Umbilical cord (tissue), 2 donors: ENCODE data around the gene LRRC36. TPM values are rescaled to one million over a fixed set of nuclear protein-coding genes. Genes with fewer than 3 reads are reported as not detected.
A peak's percentile ranks its signal among the peaks of the same experiment; 100 is the strongest.
"Not testable (repeated sequence)": the region's sequence is repeated elsewhere in the genome, so short reads cannot be mapped to it uniquely, and the experiment has no call there.

Experiments
- DNase-seq: peaks from one replicate; pipeline ENCODE4 v3.0.0-alpha.2; 2015; ENCODE audit warnings: low spot score
- total RNA-seq: library from RNA; depleted of rRNA; stranded (reverse); fragments of >200 nt; gene quantifications from one replicate; pipeline ENCODE4 v1.2.3, GENCODE V29; 2014; ENCODE audit warnings: low replicate concordance; ENCODE audit not compliant: insufficient read depth

Gene LRRC36
- total RNA-seq, 1 donor from 2014 or later, result 1.9 TPM

DNA sequence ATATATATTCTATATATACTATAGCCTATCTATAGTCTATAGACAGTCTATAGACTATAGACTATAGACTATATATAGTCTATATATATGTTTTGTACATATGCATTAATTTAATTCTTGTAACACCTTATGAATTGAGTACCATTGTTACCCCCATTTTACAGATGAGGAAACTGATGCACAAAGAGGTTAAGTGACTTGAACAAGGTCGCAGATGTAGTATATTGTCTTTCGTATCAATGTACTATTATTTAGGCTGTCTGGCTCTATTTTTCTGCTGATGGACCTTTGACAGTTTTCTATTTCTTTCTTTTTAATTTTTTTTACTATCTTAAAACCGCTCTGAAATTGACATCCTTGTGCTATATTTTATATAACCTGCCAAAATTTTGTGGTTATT, 14.6 kb downstream of the LRRC36 start:
- DNase-seq, result no peak

DNA sequence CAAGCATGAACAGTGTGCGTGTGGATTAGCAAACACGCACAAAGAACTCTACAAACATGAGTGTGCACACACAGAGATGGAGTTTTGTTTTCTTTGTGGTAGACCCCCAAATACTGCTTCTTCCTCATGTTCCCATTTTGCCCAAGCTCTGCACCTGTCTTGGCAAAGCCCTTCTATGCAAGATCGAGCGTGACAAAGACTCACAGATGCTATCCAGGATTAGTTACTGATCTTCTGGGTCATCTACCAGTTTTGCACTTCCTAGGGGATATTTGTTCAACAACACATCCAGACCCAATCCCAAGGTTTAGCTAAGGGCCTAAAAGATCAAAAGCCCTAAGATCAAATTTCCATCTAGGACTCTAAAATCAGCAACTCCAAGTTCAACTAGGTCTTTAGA, 16.0 kb downstream of the LRRC36 start:
- DNase-seq, result no peak

DNA sequence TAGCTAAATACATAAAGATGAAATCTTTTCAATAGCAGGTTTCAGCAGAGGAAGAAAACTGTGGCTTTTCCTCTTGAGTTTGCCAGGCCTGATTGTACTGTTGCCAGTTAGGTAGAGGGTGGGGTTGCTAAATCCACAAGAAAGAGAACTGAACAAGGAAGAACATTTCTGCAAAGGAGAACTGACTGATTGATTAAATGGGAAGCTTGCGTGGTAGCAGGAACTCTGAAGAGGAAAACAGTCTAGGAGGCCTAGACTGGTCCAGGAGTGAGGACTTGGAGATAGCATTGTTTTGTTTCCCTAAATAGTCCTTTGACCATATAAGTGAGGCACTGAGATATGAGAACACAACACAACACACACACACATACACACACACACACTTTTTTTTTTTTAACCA, 18.8 kb downstream of the LRRC36 start:
- no peak for DNase-seq

DNA sequence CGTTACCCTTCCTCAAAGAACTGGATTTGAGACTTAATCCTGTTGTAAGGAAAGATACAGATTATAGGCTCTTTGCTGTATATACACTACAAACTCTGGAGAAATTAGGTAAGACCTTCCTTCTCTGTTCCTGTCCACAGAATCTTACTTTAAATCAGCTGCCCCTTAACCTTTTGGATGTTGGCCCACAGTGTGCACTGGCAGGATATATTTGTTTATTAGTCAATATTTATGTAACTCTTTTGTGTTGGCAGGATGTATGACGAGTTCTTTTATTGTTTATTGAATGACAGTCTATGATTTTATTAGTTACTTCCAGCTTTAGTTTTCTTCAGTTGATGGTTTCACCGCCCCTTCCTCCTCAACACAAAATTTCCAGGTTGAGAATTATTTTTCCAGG, 19.7 kb downstream of the LRRC36 start:
- DNase-seq, result no peak

DNA sequence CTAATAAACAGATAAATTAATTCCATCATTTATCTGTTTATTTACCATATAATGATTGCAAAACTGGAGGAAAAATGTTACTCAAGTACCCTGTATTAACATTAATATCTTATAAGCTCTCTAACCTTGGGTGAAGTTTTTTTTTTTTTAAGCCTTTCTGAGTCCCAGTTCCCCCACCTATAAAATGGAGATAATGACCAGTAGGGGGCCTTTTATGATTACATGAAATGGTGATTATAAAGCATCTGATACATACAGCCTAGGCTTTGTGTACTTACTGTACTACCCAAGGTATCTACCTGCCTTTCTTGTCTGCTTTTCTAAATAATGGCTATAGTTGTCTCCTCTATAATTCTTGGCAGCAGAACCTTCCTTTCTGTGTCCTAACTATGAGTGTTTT, 22.6 kb downstream of the LRRC36 start:
- no peak for DNase-seq

DNA sequence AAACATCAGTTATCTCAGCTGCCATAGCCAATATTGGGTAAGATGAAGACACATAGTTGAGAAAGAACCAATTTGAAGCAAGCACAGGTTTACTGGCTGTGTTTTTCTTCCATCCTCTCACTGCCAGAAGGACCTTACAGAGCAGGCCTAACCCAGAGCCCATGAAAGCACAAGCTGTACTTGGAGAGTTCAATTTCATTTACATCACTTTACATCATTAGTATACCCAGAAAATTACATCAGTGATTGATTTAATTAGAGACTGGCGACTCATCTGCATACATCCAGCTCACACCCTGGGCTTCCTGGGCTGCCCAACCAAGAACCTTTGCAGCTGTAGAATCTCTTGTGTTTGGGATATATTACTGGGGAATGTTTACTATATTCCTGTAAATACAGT, 23.7 kb downstream of the LRRC36 start:
- DNase-seq, result no peak

DNA sequence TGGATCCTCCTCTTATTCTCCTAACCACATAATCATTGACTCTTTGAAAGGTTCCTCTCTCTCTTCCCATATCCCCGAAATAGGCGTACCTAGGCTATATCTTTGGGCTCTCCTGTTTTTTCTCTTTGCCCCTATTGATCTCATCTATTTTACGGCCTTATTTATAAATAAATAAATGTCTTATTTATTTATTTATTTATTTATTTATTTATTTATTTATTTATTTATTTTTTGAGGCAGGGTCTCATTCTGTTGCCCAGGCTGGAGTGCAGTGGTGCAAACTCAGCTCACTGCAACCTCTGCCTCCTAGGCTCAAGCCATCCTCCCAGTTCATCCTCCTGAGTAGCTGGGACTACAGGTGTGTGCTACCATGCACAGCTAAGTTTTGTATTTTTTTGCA, 25.8 kb downstream of the LRRC36 start:
- DNase-seq, result not testable (repeated sequence)

DNA sequence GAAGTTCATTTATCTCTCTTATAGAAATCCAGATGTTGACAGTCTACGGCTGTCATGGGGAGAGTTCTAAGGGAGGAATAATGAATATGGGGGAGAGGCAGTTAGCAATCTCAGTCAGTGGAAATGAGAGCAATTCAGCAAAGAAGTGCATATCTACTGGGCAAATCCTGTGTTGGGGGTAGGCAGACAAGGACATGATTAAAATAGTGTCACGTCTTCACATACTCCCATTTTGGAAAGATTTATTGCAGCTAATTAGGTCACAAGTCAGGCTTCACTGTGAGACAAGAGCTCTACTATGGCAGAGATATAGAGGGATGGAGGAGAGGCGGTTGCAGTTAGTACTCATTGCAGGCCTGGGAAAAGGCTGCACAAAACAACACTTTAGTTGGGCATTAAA, 29.8 kb downstream of the LRRC36 start:
- DNase-seq, result no peak

DNA sequence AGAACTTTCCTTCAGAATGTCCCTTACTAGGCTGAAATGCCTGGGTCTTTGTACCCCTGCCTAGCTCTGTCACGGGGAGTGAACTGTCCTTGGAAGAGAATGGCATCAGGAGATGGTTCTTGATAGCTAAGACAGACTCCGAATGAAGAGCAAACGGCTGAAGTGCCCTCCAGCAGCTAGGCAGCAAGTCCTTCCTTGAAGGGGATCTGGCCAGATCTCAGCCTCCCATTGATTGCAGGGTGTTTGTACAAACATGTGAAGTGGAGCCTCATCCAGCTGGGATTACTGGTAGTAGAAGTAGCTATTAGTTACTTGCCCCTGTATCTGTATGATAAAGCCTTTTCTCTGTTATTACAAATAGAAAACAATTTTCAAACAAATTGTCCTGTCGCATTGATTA, 30.9 kb downstream of the LRRC36 start:
- no peak for DNase-seq

DNA sequence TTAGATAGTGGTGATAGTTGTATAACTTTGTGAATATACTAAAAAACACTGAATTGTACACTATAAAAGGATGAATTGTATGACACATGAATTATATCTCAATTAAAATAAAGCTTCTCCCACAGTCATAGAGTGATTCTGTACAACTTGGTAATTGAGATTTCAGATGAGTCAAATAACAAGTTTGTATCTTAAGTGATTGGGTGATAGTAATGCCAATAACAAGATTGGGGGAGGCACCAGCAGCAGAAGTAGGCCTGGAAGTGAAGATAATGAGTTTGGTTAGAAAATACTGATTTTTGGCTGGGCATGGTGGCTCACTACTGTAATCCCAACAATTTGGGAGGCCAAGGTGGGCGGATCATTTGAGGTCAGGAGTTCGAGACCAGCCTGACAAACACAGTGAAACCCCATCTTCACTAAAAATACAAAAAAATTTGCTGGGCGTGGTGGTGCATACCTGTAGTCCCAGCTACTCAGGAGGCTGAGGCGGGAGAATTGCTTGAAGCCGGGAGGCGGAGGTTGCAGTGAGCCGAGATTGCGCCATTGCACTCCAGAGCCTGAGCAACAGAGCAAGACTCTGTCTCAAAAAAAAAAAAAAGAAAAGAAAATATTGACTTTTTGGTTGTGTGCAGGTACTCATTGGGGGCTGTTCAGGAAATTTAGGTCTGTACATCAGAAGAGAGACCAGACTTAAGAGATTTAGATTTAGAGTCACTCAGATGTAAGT, 33.1 kb downstream of the LRRC36 start:
- not testable (repeated sequence) for DNase-seq

DNA sequence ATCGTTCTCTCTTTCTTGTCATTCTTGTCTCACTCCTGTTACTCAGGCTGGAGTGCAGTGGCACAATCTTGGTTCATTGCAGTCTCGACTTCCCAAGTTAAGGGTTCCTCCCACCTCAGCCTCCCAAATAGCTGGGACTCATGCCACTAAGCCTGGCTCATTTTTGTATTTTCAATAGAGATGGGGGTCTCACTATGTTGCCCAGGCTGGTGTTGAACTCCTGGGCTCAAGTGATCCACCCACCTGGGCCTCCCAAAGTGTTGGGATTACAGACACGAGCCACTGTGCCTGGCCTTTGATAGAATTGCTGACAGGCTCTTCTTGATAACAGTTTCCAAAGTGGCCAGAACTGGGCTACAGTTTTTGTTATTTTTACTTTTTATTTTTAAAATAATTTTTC, 34.4 kb downstream of the LRRC36 start:
- no peak for DNase-seq

DNA sequence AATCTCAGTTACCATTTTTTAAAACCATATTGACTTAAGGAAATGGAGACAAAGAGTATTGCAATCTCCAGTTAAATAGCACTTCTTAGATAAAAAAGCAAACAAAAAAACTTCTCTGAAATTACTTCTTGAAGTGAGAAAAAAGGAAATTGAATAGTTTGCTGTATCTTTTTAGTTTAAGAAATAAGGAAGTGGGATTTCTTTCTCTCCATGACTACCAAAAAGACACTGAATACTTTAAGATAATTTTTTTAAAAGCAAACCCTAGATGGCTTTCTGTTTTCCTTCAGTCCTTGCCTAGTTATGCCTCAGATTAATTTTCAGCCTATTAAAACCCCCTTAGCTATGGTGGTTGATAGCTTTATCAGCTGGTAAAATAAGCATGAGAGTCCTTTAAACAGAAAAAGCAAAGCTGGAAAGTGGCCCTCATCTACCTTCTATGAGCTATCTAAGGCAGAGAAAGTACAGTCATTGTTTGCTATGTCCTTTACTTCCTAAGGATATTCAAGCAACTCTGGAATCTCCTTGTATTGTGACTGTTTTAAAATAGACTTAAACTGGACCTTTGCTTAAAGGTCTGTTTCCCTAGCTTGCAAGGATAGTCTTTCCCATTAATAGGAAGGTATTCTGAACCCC, 38.1 kb downstream of the LRRC36 start:
- DNase-seq, result peak; percentile 8

DNA sequence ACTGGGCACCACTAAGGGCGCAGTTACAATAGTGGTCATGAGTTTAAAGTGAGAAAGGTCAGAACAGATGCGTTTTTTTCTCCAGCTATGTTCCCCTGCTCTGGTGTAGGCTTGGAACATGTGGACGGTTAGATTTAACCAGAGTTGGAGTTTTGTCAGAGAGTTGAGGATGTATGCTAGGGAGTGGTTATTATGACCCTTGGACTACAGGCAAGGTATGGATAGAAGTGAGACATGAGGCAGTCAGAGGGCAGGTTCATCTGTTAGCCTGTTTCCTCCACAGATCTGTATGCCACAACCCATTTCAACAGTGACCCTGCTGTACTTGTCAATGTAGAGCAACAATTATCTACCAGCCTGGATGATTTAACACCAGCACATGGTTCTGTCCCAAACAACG, 44.0 kb downstream of the LRRC36 start:
- DNase-seq, result no peak

DNA sequence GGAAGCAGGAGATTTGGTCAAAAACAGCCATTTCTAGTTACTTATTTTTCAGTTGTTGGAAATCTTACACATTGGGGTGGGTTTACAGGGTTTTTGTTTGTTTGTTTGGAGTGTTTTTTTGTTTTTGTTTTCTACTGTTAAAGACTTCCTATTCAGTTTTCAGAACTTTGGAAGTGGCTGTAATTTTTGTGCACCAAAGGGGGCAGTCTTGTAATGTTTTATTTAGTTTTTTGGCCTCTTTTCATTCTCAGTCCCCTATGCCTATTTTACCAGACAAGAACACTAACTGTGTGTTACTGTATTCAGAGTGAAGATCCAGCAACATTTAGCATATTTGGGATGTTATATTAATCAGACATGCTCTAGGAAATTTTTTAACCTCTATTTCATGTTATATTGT, 46.0 kb downstream of the LRRC36 start:
- DNase-seq, result peak; percentile 46

DNA sequence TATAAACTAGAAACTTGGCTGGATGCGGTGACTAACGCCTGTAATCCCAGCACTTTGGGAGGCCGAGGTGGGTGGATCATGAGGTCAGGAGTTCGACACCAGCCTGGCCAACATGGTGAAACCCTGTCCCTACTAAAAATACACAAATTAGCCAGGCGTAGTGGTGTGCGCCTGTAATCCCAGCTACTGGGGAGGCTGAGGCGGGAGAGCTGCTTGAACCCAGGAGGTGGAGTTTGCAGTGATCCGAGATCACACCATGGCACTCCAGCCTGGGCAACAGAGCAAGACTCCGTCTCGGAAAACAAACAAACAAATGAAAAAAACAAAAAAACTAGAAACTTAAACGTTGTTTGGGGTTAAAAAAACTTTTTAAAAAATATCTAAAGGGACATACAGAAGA, 49.4 kb downstream of the LRRC36 start:
- not testable (repeated sequence) for DNase-seq

DNA sequence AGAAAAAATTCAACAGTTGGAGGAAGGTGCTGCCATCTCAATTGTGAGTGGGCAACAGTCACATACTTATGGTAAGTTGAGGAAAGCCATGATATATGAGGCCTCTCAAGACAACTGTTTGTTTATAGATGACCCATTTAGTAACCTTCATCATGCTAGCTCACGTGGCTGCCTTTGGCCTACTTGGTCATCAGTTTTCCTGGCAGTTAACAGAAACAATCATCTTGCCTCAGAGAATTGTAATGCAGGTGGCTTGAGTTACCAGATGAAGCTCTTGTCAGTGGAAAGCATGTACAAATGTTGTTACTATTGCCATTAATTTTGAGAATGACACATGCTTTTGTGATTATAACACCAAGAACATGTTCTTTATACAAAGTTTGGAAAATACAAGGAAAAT, 52.0 kb downstream of the LRRC36 start:
- no peak for DNase-seq

DNA sequence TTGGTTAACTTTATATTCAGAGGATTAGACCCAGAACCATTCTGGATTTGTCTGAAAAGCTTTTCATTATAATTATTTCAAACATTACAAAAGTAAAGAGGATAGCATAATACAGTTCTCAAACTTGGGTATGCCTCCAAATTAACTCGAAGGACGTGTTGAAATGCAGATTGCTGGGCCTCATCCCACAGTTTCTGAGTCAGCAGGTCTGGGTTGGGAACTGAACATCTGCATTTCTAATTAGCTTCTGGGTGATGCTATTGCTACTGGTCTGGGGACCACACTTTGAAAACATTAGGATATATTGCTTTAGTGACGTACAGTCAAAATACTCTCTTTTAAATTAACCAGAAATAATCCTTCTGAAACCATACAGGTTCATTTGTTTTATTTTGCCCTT, 56.7 kb downstream of the LRRC36 start:
- DNase-seq, result no peak

DNA sequence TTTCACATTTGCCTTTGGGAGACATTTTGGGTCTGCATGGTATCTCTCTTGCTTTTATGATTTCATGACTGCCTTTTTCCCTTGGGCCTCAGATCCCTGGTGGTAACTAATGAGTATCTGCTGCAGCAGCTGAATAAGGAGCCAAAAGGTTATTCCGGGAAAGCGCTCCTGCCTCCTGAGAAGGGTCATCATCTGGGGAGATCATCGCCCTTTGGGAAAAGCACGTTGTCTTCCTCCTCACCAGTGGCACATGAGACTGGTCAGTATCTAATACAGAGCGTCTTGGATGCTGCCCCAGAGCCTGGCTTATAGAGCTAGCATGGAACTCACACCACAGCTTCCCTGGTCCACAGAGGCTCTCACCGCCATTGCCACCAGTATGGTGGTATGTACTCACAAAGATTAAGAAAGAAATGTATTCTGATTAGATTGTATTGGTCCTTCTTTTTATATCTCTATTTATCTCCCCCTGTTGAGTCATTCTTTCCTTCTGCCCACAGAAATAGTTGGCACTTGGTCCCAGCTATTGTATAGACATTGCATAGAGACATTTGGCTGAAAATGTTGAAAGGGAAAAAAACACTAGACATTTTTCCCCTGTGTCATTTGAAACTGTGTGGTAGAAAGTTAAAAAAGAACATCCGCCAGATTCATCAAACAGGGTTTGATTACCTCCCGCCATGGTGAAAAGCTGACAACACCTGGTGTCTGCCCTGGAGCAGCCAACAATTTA, 58.3 kb downstream of the LRRC36 start:
- no peak for DNase-seq

DNA sequence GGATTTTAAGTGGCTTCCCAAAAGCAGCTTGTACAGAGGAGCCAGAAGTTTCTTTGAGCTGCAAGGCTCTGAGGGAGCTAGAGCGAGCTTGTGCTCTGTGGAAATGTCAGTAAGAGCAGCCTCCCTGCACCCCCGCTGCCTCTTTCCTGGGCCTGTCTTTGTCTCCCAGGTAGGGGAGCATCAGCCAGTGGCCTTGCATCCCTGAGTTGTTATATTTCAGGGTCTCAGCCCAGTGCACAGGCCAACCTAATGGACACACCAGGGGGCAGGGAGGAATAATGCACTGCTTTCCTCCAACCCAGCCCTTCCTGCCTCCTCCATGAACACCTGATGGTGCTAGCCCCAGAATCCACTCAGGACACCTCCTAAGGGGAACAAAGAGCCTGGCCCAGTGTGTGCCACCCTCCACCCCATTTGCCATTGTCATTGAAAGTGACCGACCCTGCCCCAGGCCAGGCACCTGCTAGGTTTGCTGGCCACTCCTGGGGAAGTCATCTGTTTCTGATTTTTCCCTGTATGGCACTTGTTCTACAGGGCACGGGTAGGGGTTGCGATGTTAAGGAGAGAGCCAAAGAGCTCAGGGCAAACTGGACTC, 60.3 kb downstream of the LRRC36 start:
- DNase-seq, result no peak

DNA sequence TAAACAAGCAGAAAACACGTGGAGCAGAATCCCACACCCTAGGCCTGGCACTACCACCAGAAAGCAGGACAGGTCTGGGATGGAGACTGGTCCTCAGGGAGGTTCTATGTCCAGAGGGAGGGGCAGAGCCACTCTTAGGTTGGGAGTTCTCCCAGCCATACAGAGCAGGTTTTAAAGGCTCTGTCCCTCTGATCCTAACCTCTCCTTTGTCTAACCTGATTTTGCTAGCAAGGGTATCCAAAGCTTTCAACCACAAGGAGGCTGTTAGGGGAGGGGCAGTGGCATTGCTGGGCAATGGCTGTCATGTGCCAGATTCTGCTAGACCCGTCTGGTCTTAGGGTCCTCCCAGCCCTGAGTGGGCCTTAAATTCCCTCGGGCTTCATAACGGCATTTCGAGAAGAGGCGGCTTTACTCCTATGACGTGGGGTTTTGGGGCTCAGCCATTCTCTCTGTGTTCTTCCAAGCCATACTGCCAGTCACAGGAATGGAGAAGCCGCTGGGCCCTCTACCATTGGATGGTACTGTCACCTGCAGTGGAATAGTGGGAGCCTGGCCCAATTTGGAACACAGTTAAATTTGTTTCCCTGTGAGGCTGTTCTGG, 61.0 kb downstream of the LRRC36 start:
- DNase-seq, result no peak

DNA sequence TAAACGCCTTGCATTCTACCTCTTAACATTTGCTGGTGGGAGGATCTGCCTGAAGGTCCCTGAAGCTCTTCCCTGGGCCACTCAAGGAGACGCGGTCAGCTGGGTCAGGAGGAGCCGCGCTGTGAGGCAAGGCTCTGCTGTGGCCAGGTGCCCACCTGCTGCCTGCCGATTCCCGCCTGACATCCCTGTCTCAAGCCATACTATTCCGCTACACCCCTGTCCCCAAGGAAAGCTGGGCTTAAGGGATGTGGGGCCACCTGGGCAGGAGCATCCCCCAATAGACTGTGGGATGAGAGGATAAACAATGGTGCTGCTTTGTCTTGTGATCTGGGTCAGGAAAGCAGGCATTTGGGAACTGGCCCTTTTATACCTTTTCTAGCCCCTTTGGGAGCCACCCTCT, 61.6 kb downstream of the LRRC36 start:
- no peak for DNase-seq

DNA sequence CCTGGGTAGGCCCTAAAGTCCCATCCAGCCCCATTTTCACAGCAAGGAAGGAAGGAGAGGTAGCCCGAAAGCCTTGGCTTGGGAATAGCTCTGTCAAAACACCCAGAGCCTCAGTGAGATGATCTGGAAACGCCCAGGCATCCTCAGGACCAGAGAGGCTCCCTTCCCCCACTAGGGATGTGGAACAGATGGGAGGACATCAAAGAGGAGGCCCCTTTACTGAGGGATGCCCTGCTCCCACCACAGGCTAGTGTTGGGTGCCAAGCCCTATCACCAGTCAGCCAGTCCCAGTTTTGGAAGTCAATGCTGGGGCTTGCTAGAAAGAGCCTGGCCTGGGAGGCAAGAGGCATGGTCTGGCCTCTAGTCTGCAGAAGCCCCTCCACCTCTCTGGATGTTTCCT, 62.0 kb downstream of the LRRC36 start:
- no peak for DNase-seq
